GM12801 (cell line): Measurements from ENCODE around the gene CLMN.

ENCODE experiments used
- CTCF ChIP-seq: IDR thresholded peaks from one replicate; pipeline ENCODE4 v1.5.1; 2011; ENCODE audit warnings: control low read depth; ENCODE audit not compliant: insufficient read length; ENCODE audit errors: extremely low read depth

The CLMN gene

GRCh38 chr14:95320078-95320895 is 579 bp upstream of the CLMN start:
- no peak for TF ChIP-seq CTCF

GRCh38 chr14:95318399-95319311 is 1.1 kb downstream of the CLMN start:
- no peak for TF ChIP-seq CTCF

GRCh38 chr14:95317817-95318343 is 1.8 kb downstream of the CLMN start:
- TF ChIP-seq CTCF: no peak

GRCh38 chr14:95316821-95317220 is 2.9 kb downstream of the CLMN start:
- no peak for TF ChIP-seq CTCF

- no peak for TF ChIP-seq CTCF
Measured at GRCh38 chr14:95315579-95315978, 4.1 kb downstream of the CLMN start.

- TF ChIP-seq CTCF: no peak
Measured at GRCh38 chr14:95315156-95315555, 4.6 kb downstream of the CLMN start.

GRCh38 chr14:95314609-95315008 is 5.1 kb downstream of the CLMN start:
- TF ChIP-seq CTCF: no peak
